Ascending aorta (tissue), 2 donors: ENCODE data around the gene ZFYVE28. TPM values are rescaled to one million over a fixed set of nuclear protein-coding genes. Genes with fewer than 3 reads are reported as not detected.

Experiments
- DNase-seq, 2 donors: peaks; one replicate each; pipeline ENCODE4 v3.0.0-alpha.2; 2019; ENCODE audit warnings: low spot score in 2 of 2
- H3K27ac ChIP-seq, 2 donors: fragments of 200-600 bp; sonication (generic); one replicate each; pipeline ENCODE4 v1.5.1; 2016 to 2017; ENCODE audit warnings: mild to moderate bottlenecking in 1 of 2
- H3K27me3 ChIP-seq: fragments of 200-600 bp; sonication (generic); one replicate; pipeline ENCODE4 v1.5.1; 2017
- H3K36me3 ChIP-seq, 2 donors: fragments of 200-600 bp; sonication (generic); one replicate each; pipeline ENCODE4 v1.5.1; 2016
- H3K4me1 ChIP-seq, 2 donors: fragments of 200-600 bp; sonication (generic); one replicate each; pipeline ENCODE4 v1.5.1; 2016 to 2017; ENCODE audit warnings: mild to moderate bottlenecking in 1 of 2
- H3K4me3 ChIP-seq, 2 donors: fragments of 200-600 bp; sonication (generic); one replicate each; pipeline ENCODE4 v1.5.1; 2016 to 2017; ENCODE audit warnings: mild to moderate bottlenecking in 1 of 2
- H3K9me3 ChIP-seq, 2 donors: fragments of 200-600 bp; sonication (generic); one replicate each; pipeline ENCODE4 v1.5.1; 2016
- CTCF ChIP-seq, 3 experiments: fragments of 200-600 bp in 2 of 3; fragments of 450-650 bp in 1 of 3; sonication (generic) in 2 of 3; IDR thresholded peaks; one replicate each; pipeline ENCODE4 v1.5.1; 2016 to 2019; ENCODE audit warnings: antibody characterized with exemption in 3 of 3, mild to moderate bottlenecking in 1 of 3, moderate library complexity in 1 of 3
- intact Hi-C: fragments of 100-400 bp; cut with DNase I; formaldehyde crosslinking; loops from one replicate; pipeline ENCODE4 v1.15.1; 2023
- total RNA-seq: library from RNA; depleted of rRNA; stranded (reverse); fragments of >200 nt; gene quantifications from one replicate; pipeline ENCODE4 v1.1.0, GENCODE V29; 2016

ZFYVE28 gene
- total RNA-seq, 1 donor from 2014 or later = 12.3 TPM

GRCh38 chr4:2408401-2408958 lies 10.0 kb downstream of the ZFYVE28 start:
- Histone ChIP-seq H3K36me3 (no peaks in the 10 kb centered on the region), H3K4me3 (no peak overlapping the region), H3K4me1 (peaks cover 0 to 10% of the 10 kb centered on the region in 2 donors), H3K27ac (no peak overlapping the region), H3K9me3 (no peaks in the 10 kb centered on the region), H3K27me3 (no peaks in the 10 kb centered on the region)
- intact Hi-C loops = no loop called here
- no peak for DNase-seq
- TF ChIP-seq CTCF (IDR thresholded peaks at IDR 0.05) = no peak

GRCh38 chr4:2407991-2408342 lies 10.5 kb downstream of the ZFYVE28 start:
- Histone ChIP-seq H3K27me3 (no peaks in the 10 kb centered on the region), H3K36me3 (no peaks in the 10 kb centered on the region), H3K4me1 (peaks cover 0 to 5% of the 10 kb centered on the region in 2 donors), H3K9me3 (no peaks in the 10 kb centered on the region), H3K4me3 (no peak overlapping the region), H3K27ac (no peak overlapping the region)
- no peak for TF ChIP-seq CTCF (IDR thresholded peaks at IDR 0.05)
- no peak for DNase-seq
- intact Hi-C loops = no loop called here

- no peak for DNase-seq
- Histone ChIP-seq H3K36me3 (no peaks in the 10 kb centered on the region), H3K27me3 (no peaks in the 10 kb centered on the region), H3K27ac (no peak overlapping the region), H3K4me3 (no peak overlapping the region), H3K9me3 (no peaks in the 10 kb centered on the region), H3K4me1 (peaks cover 0 to 7% of the 10 kb centered on the region in 2 donors)
- TF ChIP-seq CTCF (IDR thresholded peaks at IDR 0.05) = no peak
- intact Hi-C loops = no loop called here
Observed at GRCh38 chr4:2406920-2407319, 11.5 kb downstream of the ZFYVE28 start.

- Histone ChIP-seq H3K4me1 (peaks cover 2 to 10% of the 10 kb centered on the region in 2 donors), H3K27me3 (no peaks in the 10 kb centered on the region), H3K36me3 (no peaks in the 10 kb centered on the region), H3K9me3 (no peaks in the 10 kb centered on the region), H3K27ac (no peak overlapping the region), H3K4me3 (no peak overlapping the region)
- no peak for DNase-seq
- intact Hi-C loops = no loop called here
- TF ChIP-seq CTCF (IDR thresholded peaks at IDR 0.05) = no peak
Observed at GRCh38 chr4:2406406-2406805, 12.0 kb downstream of the ZFYVE28 start.

- no peak for TF ChIP-seq CTCF (IDR thresholded peaks at IDR 0.05)
- H3K4me3 ChIP-seq = no peak overlapping the region
- no peak overlapping the region for H3K27ac ChIP-seq
- intact Hi-C loops = no loop called here
- H3K27me3 ChIP-seq = no peaks in the 10 kb centered on the region
- no peaks in the 10 kb centered on the region for H3K9me3 ChIP-seq
- H3K36me3 ChIP-seq = no peaks in the 10 kb centered on the region
- peaks cover 2 to 10% of the 10 kb centered on the region in 2 donors for H3K4me1 ChIP-seq
- no peak for DNase-seq
Observed at GRCh38 chr4:2402941-2403340, 15.5 kb downstream of the ZFYVE28 start.
